HG03432 (cell line): Measurements from ENCODE around the gene MOB3A.
"Not testable (repeated sequence)": the region's sequence is repeated elsewhere in the genome, so short reads cannot be mapped to it uniquely, and the experiment has no call there.

ENCODE experiments used
- ATAC-seq: cut with Tn5 transposase; IDR thresholded peaks from one replicate; pipeline ENCODE4 v1.9.1; 2021; ENCODE audit warnings: mild to moderate bottlenecking, moderate library complexity; ENCODE audit not compliant: unreplicated experiment

MOB3A gene

DNA sequence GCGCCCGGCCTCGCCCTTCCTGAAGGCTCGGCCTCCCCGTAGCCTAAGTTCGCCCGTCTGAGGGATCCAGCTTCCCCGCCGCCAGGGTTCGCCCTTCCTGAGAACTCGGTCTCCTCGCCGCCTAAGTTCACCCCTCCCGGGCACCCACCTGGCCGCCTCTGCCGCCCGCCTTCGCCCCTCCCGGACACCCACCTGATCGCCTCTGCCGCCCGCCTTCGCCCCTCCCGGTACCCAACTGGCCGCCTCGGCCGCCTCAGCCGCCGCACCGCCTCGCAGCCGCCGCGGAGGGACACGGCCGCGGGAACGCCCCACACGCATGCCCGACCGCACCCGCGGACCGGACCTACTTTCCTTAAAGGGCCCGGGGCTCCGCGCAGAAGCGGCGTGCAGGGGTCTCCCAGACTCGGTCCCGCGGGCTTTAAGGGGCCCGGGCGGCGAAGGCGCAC is at the start of gene MOB3A:
Gene MOB3A, minus strand, starts transcription at position 293 of the 446 bp plus-strand sequence. CDS start 17,766 bp downstream, outside the sequence.
- ATAC-seq = peak; percentile 47

DNA sequence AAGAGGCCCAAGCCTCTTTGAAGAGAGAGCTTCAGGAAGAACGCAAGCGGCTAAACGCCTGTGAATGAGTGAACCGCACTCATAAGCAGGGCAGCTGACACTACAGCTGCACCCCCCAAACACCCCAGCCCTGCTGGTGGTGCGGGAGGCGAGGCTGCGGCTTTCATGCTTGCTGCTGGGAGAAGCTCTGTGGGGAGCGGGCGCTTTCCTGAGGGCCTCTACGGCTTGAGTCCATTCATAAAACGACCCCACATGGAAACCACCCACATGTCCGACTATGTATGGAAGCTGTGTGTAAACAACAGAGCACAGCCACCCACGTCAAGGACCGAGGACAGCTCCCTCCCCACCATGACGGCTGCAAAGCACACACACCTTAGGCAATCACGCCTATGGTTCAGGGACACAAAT is 49.7 kb upstream of the MOB3A start:
- ATAC-seq = no peak

- no peak for ATAC-seq
Observed at GRCh38 chr19:2144190-2144589, 48.1 kb upstream of the MOB3A start.

DNA sequence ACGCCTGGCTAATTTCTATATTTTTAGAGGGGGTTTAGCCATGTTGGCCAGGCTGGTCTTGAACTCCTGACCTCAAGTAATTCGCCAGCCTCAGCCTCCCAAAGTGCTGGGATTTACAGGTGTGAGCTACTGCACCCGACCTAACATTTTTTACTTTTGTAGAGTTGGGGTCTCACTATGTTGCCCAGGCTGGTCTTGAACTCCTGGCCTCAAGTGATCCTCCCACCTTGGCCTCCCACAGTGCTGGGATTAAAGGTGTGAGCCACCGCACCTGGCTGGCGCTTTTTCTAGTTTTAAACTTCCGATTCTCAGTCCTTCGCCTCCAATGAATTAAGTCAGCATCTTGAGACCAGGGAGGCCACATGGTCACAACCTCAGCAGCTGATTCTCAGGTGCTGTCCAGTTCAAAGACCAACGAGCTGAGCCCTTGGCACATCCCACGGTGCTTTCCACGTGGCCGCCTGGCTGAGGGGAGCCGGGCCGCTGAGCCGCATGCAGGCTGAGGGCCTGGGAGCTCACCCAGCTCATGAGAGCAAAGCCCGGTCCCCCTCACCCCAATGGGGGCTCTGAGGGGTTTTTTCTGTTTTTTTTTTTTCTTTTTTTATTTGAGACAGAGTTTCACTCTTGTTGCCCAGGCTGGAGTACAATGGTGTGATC is 46.2 kb upstream of the MOB3A start:
- no peak for ATAC-seq

GRCh38 chr19:2140138-2140569 is 44.0 kb upstream of the MOB3A start:
- no peak for ATAC-seq

DNA sequence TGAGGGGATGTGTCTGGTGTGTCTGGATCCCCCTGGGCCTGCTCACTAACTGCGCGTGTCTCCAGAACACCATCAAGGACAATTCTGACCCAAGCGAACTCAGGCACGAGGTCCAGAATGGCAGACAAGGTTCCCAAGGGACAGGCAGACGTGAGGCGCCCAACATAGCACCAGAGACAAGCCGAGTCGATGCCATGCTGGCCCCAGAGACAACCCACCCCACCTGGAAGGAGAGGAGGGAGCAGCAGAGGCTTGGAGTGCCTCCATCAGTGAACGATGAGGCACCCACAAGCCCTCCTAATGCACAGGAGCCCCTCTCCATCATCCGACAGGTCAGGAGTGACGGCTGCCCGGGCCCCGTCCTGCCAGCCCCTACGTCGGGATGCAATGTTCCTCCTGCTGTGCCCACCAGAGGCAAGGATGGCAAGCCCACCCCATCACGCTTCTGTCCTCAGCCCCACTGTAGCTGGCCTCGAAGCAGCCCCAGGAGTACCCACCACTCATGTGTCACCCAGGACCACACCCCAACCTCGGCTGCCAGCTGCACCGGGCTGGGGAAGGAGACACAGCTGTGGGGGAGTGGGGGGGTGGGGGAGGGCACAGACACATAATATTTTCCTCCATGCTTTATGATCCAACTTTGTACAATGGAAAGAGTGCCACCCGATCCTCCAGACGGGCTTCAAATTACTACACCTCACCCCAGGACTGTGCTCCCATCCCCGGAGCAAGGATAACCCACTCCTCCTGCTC is 43.4 kb upstream of the MOB3A start:
- no peak for ATAC-seq

DNA sequence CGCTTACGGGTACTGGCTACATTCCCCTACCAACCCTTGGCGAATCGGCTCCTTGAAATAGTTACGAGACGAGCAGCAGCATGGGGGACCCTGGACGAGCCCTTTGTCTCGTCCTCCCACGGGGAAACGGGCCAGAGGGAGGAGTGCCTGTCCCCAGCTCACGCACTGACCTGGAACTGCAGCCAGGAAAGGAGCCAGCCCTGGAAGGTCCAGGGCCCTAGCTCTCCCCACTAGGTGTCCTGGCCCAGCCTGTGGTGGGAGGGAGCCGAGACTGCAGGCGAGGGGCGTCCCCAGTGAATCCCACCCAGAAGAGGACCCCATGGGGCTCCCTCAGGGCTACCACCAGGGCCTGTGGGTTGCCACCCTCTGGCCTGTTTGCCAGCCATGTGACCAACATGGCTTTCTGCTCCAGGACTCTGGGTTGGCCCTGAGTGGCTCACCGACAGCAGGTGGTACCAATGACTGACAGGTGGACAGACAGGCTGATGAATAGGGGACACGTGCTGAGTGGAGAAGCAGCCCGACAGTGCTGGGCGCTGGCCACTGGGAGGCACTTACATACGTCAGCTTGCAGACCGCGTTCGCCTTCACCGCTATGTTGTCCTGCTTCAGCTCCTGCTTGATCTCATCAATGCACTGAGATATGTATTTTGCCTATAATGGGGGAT is 42.1 kb upstream of the MOB3A start:
- ATAC-seq = no peak

GRCh38 chr19:2136796-2137195 is 40.7 kb upstream of the MOB3A start:
- no peak for ATAC-seq

- no peak for ATAC-seq
Observed at GRCh38 chr19:2135474-2136402, 39.6 kb upstream of the MOB3A start.

- ATAC-seq = no peak
Observed at GRCh38 chr19:2132731-2133490, 36.8 kb upstream of the MOB3A start.

- no peak for ATAC-seq
Observed at GRCh38 chr19:2132191-2132590, 36.1 kb upstream of the MOB3A start.

- ATAC-seq = not testable (repeated sequence)
Observed at GRCh38 chr19:2131012-2131975, 35.2 kb upstream of the MOB3A start.

DNA sequence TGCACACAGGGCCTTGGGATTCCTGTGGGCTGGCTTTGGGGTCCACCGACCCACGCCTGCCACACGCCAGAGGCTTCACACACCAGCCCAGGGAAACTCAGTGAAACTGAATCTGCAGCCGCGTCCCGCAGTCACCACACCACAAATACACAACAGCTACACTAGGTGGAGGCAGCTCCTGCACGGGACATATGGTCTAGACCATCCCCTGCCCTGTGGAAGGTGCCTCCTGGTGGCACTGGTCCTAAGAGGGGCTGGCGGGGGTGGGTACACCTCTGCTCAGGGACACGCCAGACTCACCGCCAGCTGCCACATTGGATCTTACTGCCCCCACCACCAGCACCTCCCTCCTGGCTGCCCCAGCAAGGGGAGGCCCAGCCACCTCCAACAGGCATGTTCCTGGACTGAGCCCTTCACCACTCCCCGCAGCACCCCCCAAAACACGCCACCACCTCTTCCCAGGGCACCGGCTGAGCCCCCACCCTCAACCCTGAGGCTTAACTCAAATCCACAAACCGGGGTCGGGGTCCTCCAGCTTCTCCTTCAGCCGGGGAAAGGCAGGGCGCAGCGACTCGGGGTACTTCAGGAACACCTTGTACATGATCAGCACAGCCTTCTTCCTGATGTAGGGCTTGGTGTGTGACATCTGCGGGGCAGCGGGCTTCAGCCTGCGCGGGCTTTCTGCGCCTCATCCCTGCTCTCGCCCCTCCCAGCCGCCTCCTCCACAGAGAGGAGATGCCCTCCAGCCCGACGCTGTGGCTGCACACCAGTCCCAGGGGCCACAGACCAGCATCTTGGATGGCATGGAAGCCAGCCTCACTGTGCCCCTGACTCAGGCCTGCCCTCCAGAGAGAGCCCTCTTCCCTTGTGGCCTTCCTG is 34.0 kb upstream of the MOB3A start:
- ATAC-seq = no peak

DNA sequence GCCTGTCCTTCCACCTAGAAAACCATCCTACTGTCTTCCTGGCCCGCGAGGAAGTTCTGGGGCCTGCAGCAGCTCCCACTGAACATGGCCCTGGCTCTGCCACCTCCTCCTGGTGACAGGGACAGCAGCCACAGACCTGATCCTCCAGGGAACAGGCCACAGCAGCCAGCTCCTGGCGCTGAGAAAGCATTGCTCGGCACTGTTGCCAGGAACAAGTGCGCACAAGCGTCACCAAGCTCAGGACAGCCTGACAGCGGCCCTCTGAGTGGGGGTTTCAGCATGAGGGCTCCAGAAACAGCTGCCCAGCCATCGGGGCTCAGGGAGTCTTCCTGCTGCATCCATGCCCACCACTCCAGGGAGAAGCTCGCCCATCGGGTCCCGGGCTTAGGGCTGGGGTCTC is 33.4 kb upstream of the MOB3A start:
- ATAC-seq = no peak

DNA sequence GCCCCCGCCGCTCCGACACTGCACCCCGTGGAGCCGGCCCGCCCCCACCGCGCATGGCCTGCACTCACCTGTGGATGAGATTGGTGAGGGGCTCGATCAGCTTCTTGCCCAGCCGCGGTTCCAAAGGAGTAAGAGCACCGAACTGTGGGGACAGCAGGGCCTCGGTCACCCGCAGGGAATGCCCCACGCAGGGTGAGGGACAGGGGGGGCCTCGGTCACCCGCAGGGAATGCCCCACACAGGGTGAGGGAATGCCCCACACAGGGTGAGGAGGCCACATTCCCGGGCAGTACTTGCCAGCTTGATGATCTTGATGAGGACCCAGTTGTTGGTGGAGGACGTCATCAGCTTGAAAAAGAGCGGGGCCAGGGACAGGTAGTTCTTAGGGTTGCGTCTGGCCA is 32.9 kb upstream of the MOB3A start:
- no peak for ATAC-seq

GRCh38 chr19:2128252-2128651 is 32.1 kb upstream of the MOB3A start:
- ATAC-seq = not testable (repeated sequence)

DNA sequence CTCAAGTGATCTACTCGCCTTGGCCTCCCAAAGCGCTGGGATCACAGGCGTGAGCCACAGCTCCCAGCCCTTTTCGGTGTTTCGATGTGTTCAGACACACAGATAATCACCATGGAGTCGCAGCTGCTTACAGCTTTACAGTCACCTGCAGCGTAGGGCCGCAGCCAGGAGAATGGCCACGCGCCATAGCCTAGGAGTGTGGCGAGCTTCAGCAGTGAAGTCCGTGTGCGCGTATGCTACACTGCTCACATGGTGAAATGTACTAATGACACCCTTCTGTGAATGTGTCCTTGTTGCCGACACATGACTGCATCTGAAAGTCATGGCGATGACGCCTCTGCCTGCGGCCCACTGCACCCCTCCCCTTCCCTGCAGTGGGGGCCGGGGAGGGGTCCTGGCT is 31.6 kb upstream of the MOB3A start:
- ATAC-seq = no peak
